ENCODE data around the gene GRIP2. TPM values are rescaled to one million over a fixed set of nuclear protein-coding genes. Genes with fewer than 3 reads are reported as not detected.

Gene GRIP2
- total RNA-seq, 2 donors from 2014 or later, result 0.49 to 1.7 TPM

GRCh38 chr3:14544282-14545250, 4.4 kb upstream of the GRIP2 start:
- DNase-seq (no peak), ATAC-seq (no peak)
- intact Hi-C loops (cut with DNase I, micrococcal nuclease), result loop anchor here in 1 of 2 donors (5.0 kb wide), 1 partner anchor 37 kb away; no protein-coding TSS in a partner anchor

DNA sequence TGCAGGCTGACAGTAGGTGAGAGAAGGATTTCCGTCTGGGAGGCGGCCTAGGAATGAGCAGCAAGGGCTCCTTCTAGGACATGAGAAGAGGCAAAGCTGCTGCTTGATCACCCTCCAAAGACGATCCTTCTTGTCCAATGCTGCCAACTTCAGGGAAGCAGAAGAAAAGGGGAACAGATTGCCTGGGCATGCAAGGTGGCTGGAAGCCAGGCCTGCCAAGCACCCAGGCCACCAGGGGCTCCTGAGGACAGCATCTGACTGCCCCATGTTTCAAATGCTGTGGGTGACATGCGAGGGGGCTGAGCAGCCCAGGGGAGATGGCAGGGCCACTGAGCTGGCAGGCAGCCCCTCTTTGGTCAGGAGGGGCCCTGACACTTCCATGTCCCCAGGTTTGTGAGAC, 3.3 kb upstream of the GRIP2 start:
- intact Hi-C loops (cut with DNase I, micrococcal nuclease), result no loop called here
- ATAC-seq, result no peak
- no peak for DNase-seq

DNA sequence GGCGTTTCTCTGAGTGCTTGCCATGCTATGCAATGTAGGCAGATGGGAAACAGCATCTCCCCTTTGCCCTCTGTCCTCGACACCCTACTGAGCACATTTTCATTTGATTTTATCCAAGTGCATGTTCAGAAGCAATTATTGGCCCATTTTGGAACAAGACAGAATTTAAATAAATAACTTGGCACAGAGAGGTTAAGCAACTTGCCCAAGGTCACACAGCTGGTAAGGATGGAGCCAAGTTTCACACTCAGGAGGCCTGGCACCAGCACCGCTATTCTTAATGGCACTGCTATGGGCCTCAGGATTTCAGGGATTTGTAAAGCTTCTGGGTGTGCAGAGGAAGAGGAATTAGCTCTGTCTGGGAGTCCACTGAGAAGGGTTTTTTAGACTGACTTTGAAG, 2.5 kb upstream of the GRIP2 start:
- ATAC-seq (no peak), DNase-seq (no peak)
- intact Hi-C loops (cut with DNase I, micrococcal nuclease), result no loop called here

DNA sequence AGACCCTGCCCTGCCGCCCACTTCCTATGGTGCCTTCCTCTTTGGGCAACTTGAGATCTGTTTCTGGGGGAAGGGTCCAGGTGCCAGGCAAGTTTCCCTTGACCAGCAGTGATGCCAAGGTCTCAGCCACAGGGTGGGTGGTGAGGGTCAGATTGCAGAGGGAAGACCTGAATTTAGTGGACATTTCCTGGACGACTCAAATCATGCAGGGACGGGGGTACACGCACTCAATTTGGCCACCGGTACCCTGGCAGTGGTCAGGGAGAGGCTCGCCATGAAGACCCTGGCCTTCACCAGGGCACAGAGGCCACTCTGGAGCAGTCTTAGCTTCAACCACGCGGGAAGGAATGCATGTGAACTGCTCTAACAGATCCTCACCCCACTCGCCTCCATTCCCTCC, 1.5 kb upstream of the GRIP2 start:
- ATAC-seq (no peak), DNase-seq (no peak)
- intact Hi-C loops (cut with DNase I, micrococcal nuclease), result no loop called here

DNA sequence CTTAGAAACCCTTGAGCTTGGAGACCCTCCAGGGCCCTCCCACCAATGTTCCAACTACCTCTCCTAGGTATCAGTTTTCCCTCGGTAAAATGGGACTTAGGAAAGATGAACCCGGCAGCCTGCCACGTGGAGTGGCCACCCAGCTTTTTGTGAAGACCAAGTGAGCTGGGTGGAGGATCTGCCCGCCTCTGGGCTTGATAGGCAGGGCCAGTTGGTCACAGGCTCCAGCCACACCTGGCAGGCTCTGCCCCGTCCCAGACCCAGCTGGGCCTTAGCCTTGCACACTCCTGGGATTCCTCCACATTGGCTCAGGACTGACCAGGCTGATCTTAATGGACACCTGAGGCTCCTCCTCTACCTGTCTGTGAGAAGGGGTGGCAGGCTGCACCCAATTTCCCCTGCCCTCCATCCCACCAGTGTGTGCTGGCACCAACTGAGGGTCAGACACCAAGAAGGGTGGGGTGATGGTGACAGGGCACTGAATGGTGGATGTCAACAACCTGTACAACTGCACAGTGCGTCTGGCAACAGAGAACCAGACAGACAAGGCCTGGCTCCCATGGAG, 761 bp upstream of the GRIP2 start:
- intact Hi-C loops (cut with DNase I, micrococcal nuclease), result no loop called here
- no peak for DNase-seq
- no peak for ATAC-seq

DNA sequence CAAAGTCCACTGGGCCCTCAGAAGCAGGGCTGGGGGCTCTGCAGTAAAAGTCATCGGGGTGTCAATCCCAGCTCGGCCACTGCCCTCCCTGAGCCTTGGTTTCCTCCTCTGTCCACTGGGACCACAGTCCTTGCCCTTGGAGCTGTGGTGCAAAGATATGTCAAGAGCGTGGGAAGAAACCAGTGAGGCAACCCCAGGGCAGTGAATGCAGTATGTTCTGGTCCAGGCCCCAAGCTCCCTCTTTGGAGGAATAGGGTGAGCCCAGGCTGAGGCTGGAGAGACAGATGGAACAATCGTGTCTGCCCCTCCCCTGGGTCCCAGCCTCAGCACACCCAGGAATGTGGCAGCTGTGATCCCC, 779 bp downstream of the GRIP2 start:
- intact Hi-C loops (cut with DNase I, micrococcal nuclease), result no loop called here
- ATAC-seq (no peak), DNase-seq (no peak)

- ATAC-seq, result no peak
- intact Hi-C loops (cut with DNase I, micrococcal nuclease), result no loop called here
- no peak for DNase-seq
Measured at GRCh38 chr3:14538451-14539088, 1.6 kb downstream of the GRIP2 start.

GRCh38 chr3:14537590-14538450, 2.3 kb downstream of the GRIP2 start:
- ATAC-seq (no peak), DNase-seq (no peak)
- intact Hi-C loops (cut with DNase I, micrococcal nuclease), result no loop called here

DNA sequence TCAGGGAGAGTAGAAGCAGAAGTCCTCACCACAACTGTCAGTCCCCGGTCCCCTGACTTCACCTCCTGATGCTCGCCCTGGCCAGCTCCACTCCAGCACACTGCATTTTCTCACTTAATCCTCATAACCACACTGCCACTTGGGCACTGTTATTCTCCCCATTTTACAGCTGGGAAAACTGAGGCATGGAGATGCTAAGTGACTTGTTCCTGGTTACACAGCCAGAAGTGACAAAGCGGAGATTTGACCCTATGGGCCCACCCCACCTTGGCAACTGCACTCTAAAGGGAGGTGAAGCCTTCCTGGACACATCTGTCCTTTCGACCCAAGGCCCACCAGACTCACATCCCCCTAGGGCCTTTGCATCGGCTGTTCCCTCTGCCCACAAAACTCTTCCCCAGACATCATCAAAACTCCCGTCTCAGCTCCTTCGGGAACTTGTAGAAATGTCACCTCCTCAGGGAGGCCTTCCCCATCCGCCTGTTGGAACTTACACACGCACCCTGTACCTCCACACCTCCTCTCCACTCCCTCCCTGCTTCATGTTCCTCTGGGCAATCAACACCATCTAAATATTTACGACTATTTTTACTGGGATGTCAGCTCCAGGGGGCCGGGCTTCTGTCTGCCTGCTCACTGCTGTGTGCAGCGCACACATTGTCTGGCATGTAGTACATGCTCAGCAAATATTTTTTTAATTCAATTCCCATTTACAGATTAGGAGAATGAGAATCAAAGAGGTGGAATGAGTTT, 3.1 kb downstream of the GRIP2 start:
- DNase-seq, result no peak
- intact Hi-C loops (cut with DNase I, micrococcal nuclease), result no loop called here
- no peak for ATAC-seq

GRCh38 chr3:14536055-14536815, 3.9 kb downstream of the GRIP2 start:
- ATAC-seq (no peak), DNase-seq (no peak)
- intact Hi-C loops (cut with DNase I, micrococcal nuclease), result no loop called here

DNA sequence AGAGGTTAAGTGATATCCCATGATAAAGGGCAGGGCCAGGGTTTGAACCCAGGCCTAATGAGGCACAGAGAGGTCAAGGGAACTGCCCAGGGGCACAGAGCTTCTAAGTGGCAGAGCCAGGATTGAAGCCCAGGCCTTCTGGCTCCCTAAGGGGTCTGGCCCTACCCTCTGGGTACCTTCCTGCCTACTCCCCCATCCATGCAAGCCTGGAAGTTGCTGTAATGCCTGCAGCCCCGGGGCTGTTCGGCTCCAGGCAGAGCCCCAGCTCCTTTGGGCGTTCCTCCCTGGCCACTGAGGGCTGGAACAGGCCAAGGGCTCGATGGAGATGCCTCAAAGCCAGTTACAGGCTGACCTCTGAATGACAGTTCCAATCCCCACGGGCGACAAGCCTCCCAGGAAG, 4.5 kb downstream of the GRIP2 start:
- intact Hi-C loops (cut with DNase I, micrococcal nuclease), result no loop called here
- ATAC-seq, result no peak
- DNase-seq, result no peak

- no peak for ATAC-seq
- intact Hi-C loops (cut with DNase I, micrococcal nuclease), result no loop called here
- DNase-seq, result no peak
Measured at GRCh38 chr3:14534516-14535191, 5.5 kb downstream of the GRIP2 start.

DNA sequence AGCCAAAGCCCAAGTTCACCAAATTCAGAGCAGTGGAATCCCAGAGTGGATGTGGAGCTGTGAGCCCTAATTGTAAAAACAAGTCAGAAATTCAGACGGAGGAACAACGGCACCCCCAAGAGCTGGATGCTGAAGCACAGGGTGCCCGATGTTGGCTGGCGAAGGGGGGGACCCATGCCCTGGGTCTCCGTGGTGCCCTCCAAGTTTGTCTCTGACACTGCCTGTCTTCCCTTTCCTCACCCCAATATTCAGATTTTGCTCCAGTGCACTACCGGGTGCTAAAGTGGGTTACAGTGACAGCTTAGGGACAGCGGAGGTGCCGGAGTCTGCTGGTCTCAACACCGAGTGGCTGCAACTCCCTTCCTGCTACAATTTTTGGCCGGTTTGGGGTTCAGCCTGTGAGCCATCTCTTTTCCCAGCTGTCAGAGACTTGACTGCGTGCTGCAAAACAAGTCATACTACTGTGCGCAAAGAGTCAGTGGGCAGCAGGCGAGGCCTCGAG, 6.6 kb downstream of the GRIP2 start:
- DNase-seq, result no peak
- intact Hi-C loops (cut with DNase I, micrococcal nuclease), result no loop called here
- ATAC-seq, result no peak

DNA sequence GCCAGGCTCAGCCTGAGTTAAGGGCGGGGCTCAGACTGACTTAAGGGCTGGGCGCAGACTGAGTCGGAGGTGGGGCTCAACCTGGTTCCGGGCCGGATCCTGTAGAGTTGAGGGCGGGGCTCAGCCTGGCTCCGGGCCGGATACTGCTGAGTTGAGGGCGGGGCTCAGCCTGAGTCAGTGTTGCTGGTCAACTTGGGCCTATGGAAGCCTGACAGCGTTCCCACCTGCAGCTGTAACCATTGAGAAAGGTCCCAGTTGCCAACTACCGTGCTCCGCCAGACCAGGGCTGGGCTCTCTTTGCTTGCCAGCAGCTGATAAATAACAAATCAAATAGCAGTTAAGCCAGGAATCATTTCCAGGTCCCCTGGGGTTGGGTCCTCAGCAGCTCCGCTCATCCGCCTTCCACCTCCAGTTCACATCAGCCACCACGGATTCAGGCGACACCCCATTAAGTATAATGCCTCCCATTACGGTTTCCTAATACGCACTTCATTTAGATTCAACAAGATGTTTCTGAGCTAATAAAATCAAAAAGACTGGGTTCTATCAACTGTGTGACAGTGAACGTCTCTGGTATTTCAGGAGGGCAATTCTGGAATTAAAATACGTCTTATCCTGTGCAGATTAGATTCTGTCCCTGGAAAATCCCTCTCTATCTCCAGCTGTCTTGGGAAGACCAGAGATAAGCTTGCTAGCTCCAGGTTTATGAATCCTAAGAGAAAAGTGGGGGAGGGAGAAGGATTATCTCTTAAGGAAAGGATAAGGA, 7.3 kb downstream of the GRIP2 start:
- DNase-seq, result peak; percentile 75 to 82
- ATAC-seq, result peak; percentile 100
- intact Hi-C loops (cut with DNase I, micrococcal nuclease), result no loop called here

DNA sequence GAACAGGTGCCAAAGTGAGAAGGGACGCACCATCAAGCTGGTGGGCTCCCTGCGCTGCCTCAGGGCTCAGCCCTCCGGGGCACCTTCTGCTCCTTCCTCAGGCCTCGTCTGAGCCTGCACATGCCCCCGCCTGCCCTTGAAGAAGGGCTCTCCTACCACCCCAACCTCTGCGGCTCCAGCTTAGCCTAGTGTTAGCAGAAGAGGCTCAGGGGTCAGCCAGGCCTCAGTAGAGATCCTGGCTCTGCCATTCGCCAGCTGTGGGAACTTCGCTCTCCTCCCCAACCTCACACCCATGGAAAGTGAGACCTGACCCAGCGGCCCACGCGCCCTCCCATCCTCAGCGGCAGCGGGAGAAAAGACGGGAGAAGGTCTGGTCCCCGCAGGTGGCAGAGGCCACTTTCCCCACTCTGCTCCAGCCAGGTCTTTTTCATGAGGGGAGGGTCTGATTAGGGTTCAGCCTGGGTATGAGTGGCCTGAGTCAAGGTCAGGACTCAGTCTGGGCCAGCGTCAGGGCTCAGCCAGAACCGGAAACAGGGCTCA, 8.2 kb downstream of the GRIP2 start:
- intact Hi-C loops (cut with DNase I, micrococcal nuclease), result no loop called here
- DNase-seq (no peak), ATAC-seq (no peak)

- DNase-seq (no peak), ATAC-seq (no peak)
- intact Hi-C loops (cut with DNase I, micrococcal nuclease), result no loop called here
Measured at GRCh38 chr3:14528081-14528480, 12.1 kb downstream of the GRIP2 start.
